T-cell (primary cell): ENCODE measurements around the gene AGMO. TPM values are rescaled to one million over a fixed set of nuclear protein-coding genes. Genes with fewer than 3 reads are reported as not detected.

Experiments used
- ATAC-seq, 4 experiments: fragments of 200-7000 bp in 3 of 4; fragments of 150-1000 bp in 1 of 4; cut with Tn5 transposase; replicated peaks in 1 of 4; 1 replicate in 3 of 4; 2 replicates in 1 of 4; pipeline ENCODE4 v1.10.0; 2021; ENCODE audit warnings: moderate library complexity in 3 of 4, mild to moderate bottlenecking in 2 of 4, moderate number of reproducible peaks in 1 of 4
- CTCF ChIA-PET, 2 donors: fragments of 300-600 bp; sonication (Branson Sonifier 250); formaldehyde crosslinking; loops; one replicate each; lab custom pipeline; 2022; ENCODE audit warnings: antibody characterized with exemption in 2 of 2; lab: Charles Lee
- POLR2A ChIA-PET, 2 donors: fragments of 300-600 bp; sonication (Branson Sonifier 250); formaldehyde crosslinking; loops; one replicate each; lab custom pipeline; 2022; ENCODE audit warnings: antibody characterized with exemption in 2 of 2; lab: Charles Lee
- DNase-seq, 35 experiments: peaks; one replicate each; pipeline versions ENCODE4 v3.0.0 to v3.0.0-alpha.2; 2013 to 2023
- H3K27ac ChIP-seq: one replicate; pipeline ENCODE4 v1.5.1; 2013; ENCODE audit warnings: low read length
- H3K27me3 ChIP-seq, 2 experiments: replicated peaks in 1 of 2; 1 replicate in 1 of 2; 2 replicates in 1 of 2; pipeline versions ENCODE4 v1.6.1 to v1.7.0; 2013; ENCODE audit warnings: low read length in 1 of 2, mixed read lengths in 1 of 2; ENCODE audit not compliant: control insufficient read depth in 2 of 2, insufficient read depth in 2 of 2; ENCODE audit errors: extremely low read depth in 1 of 2
- H3K36me3 ChIP-seq, 2 donors: 1 replicate in 1 of 2; 2 replicates in 1 of 2; pipeline versions ENCODE4 v1.6.1 to v1.7.0; 2013; ENCODE audit warnings: low read length in 1 of 2; ENCODE audit not compliant: control insufficient read depth in 2 of 2, insufficient read depth in 1 of 2; ENCODE audit errors: extremely low read depth in 1 of 2
- H3K4me1 ChIP-seq, 2 experiments: 1 replicate in 1 of 2; 2 replicates in 1 of 2; pipeline versions ENCODE4 v1.6.1 to v1.7.0; 2013; ENCODE audit warnings: low read length in 2 of 2, mixed read lengths in 1 of 2; ENCODE audit not compliant: insufficient read depth in 2 of 2, control insufficient read depth in 1 of 2; ENCODE audit errors: extremely low read depth in 1 of 2
- H3K4me3 ChIP-seq, 2 donors: 1 replicate in 1 of 2; 2 replicates in 1 of 2; pipeline versions ENCODE4 v1.5.1 to v1.7.0; 2013; ENCODE audit warnings: mild to moderate bottlenecking in 2 of 2, low read length in 1 of 2, moderate library complexity in 1 of 2; ENCODE audit not compliant: control insufficient read depth in 1 of 2; ENCODE audit errors: extremely low read depth in 1 of 2
- H3K9me3 ChIP-seq: 2 replicates; pipeline ENCODE4 v1.7.0; 2013
- H3K27ac Mint-ChIP-seq, 2 donors: one replicate each; pipeline ENCODE4 v1.8.0; 2020 to 2021; ENCODE audit warnings: mild to moderate bottlenecking in 2 of 2, mixed read lengths in 2 of 2
- H3K27me3 Mint-ChIP-seq, 2 donors: one replicate each; pipeline ENCODE4 v1.8.0; 2021 to 2022; ENCODE audit warnings: mixed read lengths in 2 of 2
- H3K36me3 Mint-ChIP-seq: one replicate; pipeline ENCODE4 v1.8.0; 2021; ENCODE audit warnings: mixed read lengths
- H3K4me1 Mint-ChIP-seq, 3 donors: one replicate each; pipeline ENCODE4 v1.8.0; 2020 to 2022; ENCODE audit warnings: mixed read lengths in 3 of 3, mild to moderate bottlenecking in 1 of 3
- H3K4me3 Mint-ChIP-seq, 3 donors: one replicate each; pipeline ENCODE4 v1.8.0; 2020 to 2022; ENCODE audit warnings: mild to moderate bottlenecking in 3 of 3, mixed read lengths in 3 of 3, moderate library complexity in 3 of 3
- H3K9me3 Mint-ChIP-seq, 3 donors: one replicate each; pipeline ENCODE4 v1.8.0; 2020 to 2022; ENCODE audit warnings: mixed read lengths in 3 of 3
- WGBS: methylation state at CpG from one replicate; pipeline ENCODE4 v1.1.5; 2013; ENCODE audit warnings: missing lambda C conversion rate; ENCODE audit not compliant: insufficient coverage; 5-methylcytosine and 5-hydroxymethylcytosine counted together
- total RNA-seq, 35 experiments: library from RNA in 6 of 35; stranded (reverse) in 6 of 35; fragments of 120-200 nt in 1 of 35; gene quantifications; one replicate each; pipeline versions ENCODE4 v1.2.1 to v1.2.4 and lab custom pipeline; 2013 to 2026

The AGMO gene
- total RNA-seq, 5 donors from 2014 or later (not counting 1 experiment from before 2014, with no cell fraction given) = not detected

DNA sequence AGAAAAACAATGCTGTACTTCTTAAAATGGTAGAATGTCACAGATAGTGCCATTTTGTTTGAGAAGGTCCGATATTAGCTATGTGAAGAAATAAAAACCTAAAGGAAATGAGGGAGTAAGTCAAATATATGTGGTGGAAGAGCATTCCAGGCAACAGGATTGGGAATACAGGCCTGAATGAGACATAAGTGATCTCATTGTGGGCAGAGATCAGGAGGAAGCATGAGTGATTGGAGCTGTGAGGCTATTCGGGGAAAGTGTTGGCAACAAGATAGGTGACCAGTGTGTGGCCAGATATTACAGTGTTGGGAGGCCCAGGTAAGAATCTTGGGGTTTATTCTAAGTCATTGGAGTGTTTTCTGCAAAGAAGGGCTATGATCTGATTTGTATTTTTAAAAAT lies 41.3 kb upstream of the AGMO start:
- no peak for ATAC-seq
- H3K4me3 ChIP-seq = no peak overlapping the region

DNA sequence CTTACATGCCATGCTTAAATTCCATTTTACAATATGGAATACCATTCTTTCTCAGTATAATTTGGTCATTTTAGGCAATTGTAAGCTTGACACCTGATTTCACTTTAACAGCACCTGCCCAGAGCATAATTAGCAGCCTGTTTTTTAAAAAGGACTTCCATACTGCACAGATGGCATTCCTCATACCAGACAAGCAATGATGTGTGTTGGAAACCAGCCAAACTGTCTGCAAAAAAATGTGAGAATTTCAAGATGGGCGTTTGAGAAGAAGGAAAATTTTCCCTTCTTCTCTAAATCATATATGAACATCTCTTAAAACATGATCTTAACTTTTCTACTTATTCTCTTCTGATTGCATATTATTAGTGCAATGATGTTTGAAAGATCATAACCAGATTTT lies 40.4 kb upstream of the AGMO start:
- no peak for ATAC-seq
- no peak overlapping the region for H3K27ac Mint-ChIP-seq
- H3K27me3 ChIP-seq = no peaks in the 10 kb centered on the region
- H3K27ac ChIP-seq = no peak overlapping the region
- no peaks in the 10 kb centered on the region for H3K4me1 Mint-ChIP-seq
- POLR2A ChIA-PET = no interaction called here
- WGBS = no CpG with 5 or more reads among the region's 1 CpG
- no peak overlapping the region for H3K4me3 ChIP-seq
- H3K4me1 ChIP-seq = no peaks in the 10 kb centered on the region
- no peaks in the 10 kb centered on the region for H3K36me3 Mint-ChIP-seq
- no peaks in the 10 kb centered on the region for H3K36me3 ChIP-seq
- no peaks in the 10 kb centered on the region for H3K27me3 Mint-ChIP-seq
- H3K9me3 Mint-ChIP-seq = peaks cover 3 to 8% (median 4%) of the 10 kb centered on the region in 3 donors
- no peak for DNase-seq
- no peak overlapping the region for H3K4me3 Mint-ChIP-seq
- CTCF ChIA-PET = no interaction called here
- H3K9me3 ChIP-seq = no peaks in the 10 kb centered on the region

More for the DNA sequence above, 41.3 kb upstream of the AGMO start:
- ChIA-PET CTCF (no interaction called here), POLR2A (no interaction called here)
- Histone ChIP-seq H3K36me3 (no peaks in the 10 kb centered on the region), H3K4me1 (no peaks in the 10 kb centered on the region), H3K9me3 (no peaks in the 10 kb centered on the region), H3K27ac (no peak overlapping the region), H3K27me3 (no peaks in the 10 kb centered on the region)
- H3K9me3 Mint-ChIP-seq = peaks cover 3 to 8% (median 4%) of the 10 kb centered on the region in 3 donors
- no peak overlapping the region for H3K4me3 Mint-ChIP-seq
- WGBS = 81% methylated on average over 2 of the region's 2 CpGs
- H3K27me3 Mint-ChIP-seq = no peaks in the 10 kb centered on the region
- no peaks in the 10 kb centered on the region for H3K36me3 Mint-ChIP-seq
- H3K4me1 Mint-ChIP-seq = no peaks in the 10 kb centered on the region
- no peak for DNase-seq
- H3K27ac Mint-ChIP-seq = no peak overlapping the region

DNA sequence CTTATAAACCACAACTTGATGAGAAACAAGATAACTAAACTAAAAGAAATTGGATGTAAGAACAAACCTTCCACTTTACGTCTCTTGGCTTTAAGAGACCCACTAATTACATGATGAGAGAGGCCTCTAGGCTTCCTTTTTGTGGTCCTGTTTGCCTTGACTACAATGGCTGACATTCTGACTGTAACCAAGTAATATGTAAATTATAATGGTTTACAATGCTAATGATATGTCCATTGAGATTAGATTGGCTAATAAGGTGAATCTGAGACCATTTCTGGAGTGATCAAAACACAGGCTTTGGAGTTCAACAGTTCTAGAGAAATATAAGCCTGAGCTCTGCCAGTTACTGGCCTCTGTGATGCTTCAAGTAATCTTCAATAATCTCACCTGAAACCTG lies 39.4 kb upstream of the AGMO start:
- ATAC-seq (no peak), DNase-seq (no peak)
- Histone ChIP-seq H3K4me1 (no peaks in the 10 kb centered on the region), H3K4me3 (no peak overlapping the region), H3K9me3 (no peaks in the 10 kb centered on the region), H3K27ac (no peak overlapping the region), H3K27me3 (no peaks in the 10 kb centered on the region), H3K36me3 (no peaks in the 10 kb centered on the region)
- Mint-ChIP-seq H3K4me3 (no peak overlapping the region), H3K27me3 (no peaks in the 10 kb centered on the region), H3K4me1 (no peaks in the 10 kb centered on the region), H3K36me3 (no peaks in the 10 kb centered on the region), H3K27ac (no peak overlapping the region), H3K9me3 (peaks cover 3 to 9% (median 8%) of the 10 kb centered on the region in 3 donors)
- no CpG with 5 or more reads among the region's 1 CpG for WGBS
- ChIA-PET POLR2A (interaction anchor here (0.6 to 0.7 kb wide), 2 partner anchors 11 to 100 kb away, joined by 3 read pairs; no protein-coding TSS in a partner anchor), CTCF (no interaction called here)

DNA sequence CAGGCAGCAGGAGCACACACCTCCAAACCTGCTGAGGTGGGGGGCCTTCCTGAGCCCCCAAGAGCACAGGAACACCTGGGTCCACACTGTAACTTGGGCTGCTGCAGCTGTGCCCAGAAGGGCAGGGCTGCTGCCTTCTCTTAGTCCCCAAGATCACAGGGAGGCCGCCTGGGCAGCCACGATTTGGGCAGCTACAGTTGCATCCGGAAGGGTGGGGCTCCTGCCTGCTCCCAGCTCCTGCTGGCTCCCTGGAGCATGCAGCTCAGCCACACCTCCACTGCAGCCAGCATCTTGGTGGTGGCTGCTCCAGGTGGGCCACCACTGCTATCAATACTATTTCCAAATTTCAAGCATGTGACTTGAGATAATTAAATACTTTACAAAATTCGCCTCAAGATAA lies 38.5 kb upstream of the AGMO start:
- no peak for DNase-seq
- H3K27ac Mint-ChIP-seq = no peak overlapping the region
- POLR2A ChIA-PET = interaction anchor here (0.5 to 0.7 kb wide), 3 partner anchors 99 to 353 kb away, joined by 3 to 4 read pairs (median 4); no protein-coding TSS in a partner anchor

DNA sequence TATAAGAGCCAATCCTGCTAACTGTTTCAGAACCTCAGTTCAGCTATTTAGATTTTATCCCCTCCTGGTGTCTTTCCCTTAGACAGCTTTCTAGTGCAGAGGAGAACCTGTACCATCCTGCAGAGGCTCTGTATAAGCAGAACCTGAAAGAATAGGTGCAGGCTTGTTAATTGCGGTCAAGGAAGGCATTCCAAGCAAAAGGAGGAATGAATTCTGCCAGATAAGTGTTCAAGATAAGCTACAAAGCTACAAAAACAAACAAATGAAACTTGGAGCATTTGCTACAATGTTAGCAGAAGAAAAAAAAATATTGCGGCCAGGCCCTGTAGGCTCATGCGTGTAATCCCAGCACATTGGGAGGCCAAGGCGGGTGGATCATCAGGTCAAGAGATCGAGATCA lies 32.6 kb upstream of the AGMO start:
- Histone ChIP-seq H3K36me3 (no peaks in the 10 kb centered on the region), H3K27me3 (no peaks in the 10 kb centered on the region), H3K4me1 (no peaks in the 10 kb centered on the region), H3K27ac (no peak overlapping the region), H3K9me3 (no peaks in the 10 kb centered on the region), H3K4me3 (no peak overlapping the region)
- Mint-ChIP-seq H3K36me3 (no peaks in the 10 kb centered on the region), H3K9me3 (peaks cover 5 to 17% (median 7%) of the 10 kb centered on the region in 3 donors), H3K27me3 (no peaks in the 10 kb centered on the region), H3K4me3 (no peak overlapping the region), H3K27ac (no peak overlapping the region), H3K4me1 (no peaks in the 10 kb centered on the region)
- CTCF ChIA-PET = no interaction called here
- POLR2A ChIA-PET = interaction anchor here in 1 of 2 donors (0.8 kb wide), 1 partner anchor 950 kb away, joined by 3 read pairs; no protein-coding TSS in a partner anchor
- DNase-seq (no peak), ATAC-seq (no peak)
- WGBS = 50% methylated on average over 2 of the region's 5 CpGs

More for the DNA sequence above, 38.5 kb upstream of the AGMO start:
- CTCF ChIA-PET = no interaction called here
- H3K4me1 Mint-ChIP-seq = no peaks in the 10 kb centered on the region
- WGBS = 78% methylated on average over 3 of the region's 4 CpGs
- H3K4me3 ChIP-seq = no peak overlapping the region
- H3K27me3 Mint-ChIP-seq = no peaks in the 10 kb centered on the region
- H3K9me3 ChIP-seq = no peaks in the 10 kb centered on the region
- H3K36me3 Mint-ChIP-seq = no peaks in the 10 kb centered on the region
- no peaks in the 10 kb centered on the region for H3K36me3 ChIP-seq
- H3K27ac ChIP-seq = no peak overlapping the region
- no peaks in the 10 kb centered on the region for H3K4me1 ChIP-seq
- no peaks in the 10 kb centered on the region for H3K27me3 ChIP-seq
- peaks cover 3 to 9% (median 8%) of the 10 kb centered on the region in 3 donors for H3K9me3 Mint-ChIP-seq
- no peak for ATAC-seq
- no peak overlapping the region for H3K4me3 Mint-ChIP-seq

DNA sequence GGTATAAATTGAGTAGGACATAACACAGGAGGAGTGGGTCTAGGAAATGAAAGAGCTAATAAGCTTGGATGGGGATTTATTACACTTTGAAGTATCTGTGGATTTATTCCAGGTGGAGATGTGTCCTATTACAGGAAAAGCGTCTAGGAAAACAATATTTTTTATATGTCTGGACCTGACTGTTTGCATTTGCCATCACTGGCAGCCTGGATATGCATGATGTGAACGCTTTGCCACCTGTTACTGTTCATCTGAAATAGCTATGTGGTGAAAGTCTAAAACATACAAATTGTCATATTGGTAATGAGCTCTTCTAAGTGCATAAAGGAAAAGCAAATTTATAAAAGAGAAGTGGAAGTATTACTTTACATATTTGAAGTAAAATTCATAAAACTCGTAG lies 31.6 kb upstream of the AGMO start:
- H3K4me1 ChIP-seq = no peaks in the 10 kb centered on the region
- H3K4me3 ChIP-seq = no peak overlapping the region
- no peak for DNase-seq
- H3K4me3 Mint-ChIP-seq = no peak overlapping the region
- H3K36me3 Mint-ChIP-seq = no peaks in the 10 kb centered on the region
- H3K9me3 Mint-ChIP-seq = peaks cover 5 to 17% (median 11%) of the 10 kb centered on the region in 3 donors
- ChIA-PET POLR2A (no interaction called here), CTCF (interaction anchor here (0.6 to 0.7 kb wide), 2 partner anchors 54 to 85 kb away, joined by 3 read pairs; no protein-coding TSS in a partner anchor)
- ATAC-seq = no peak
- no peak overlapping the region for H3K27ac ChIP-seq
- no peaks in the 10 kb centered on the region for H3K36me3 ChIP-seq
- no peaks in the 10 kb centered on the region for H3K27me3 Mint-ChIP-seq
- H3K4me1 Mint-ChIP-seq = no peaks in the 10 kb centered on the region
- H3K27me3 ChIP-seq = no peaks in the 10 kb centered on the region
- WGBS = 80% methylated on average over 1 of the region's 3 CpGs
- H3K27ac Mint-ChIP-seq = no peak overlapping the region
- H3K9me3 ChIP-seq = no peaks in the 10 kb centered on the region

DNA sequence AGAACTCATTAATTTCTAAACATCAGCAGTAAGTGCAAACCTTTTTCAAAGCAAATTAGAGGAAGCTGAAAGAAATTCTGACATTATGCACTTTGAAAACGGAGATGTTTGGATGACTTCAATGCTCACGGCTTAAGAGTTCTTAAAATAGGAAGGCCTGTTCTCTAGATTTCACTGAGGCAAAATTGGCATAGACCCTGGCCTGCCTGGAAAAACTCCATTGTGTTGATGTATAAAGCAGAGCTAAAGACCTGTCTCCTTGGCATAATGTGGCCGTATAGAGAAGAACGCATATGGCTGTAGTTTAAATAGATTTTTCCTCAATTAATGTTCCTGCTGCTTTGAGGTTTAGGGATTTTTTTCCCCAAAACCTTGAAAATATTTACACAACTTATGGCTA lies 24.5 kb upstream of the AGMO start:
- H3K27me3 Mint-ChIP-seq = no peaks in the 10 kb centered on the region
- H3K9me3 ChIP-seq = no peaks in the 10 kb centered on the region
- DNase-seq = no peak
- H3K9me3 Mint-ChIP-seq = peaks cover 7 to 20% (median 12%) of the 10 kb centered on the region in 3 donors
- no peaks in the 10 kb centered on the region for H3K4me1 Mint-ChIP-seq
- POLR2A ChIA-PET = no interaction called here
- no peaks in the 10 kb centered on the region for H3K36me3 Mint-ChIP-seq
- CTCF ChIA-PET = no interaction called here
- WGBS = 92% methylated on average over 2 of the region's 4 CpGs
- no peaks in the 10 kb centered on the region for H3K4me1 ChIP-seq
- no peak for ATAC-seq
- H3K4me3 Mint-ChIP-seq = no peak overlapping the region
- no peaks in the 10 kb centered on the region for H3K36me3 ChIP-seq
- no peak overlapping the region for H3K4me3 ChIP-seq
- no peak overlapping the region for H3K27ac ChIP-seq
- no peaks in the 10 kb centered on the region for H3K27me3 ChIP-seq
- no peak overlapping the region for H3K27ac Mint-ChIP-seq
